H9 (cell line): ENCODE results near the gene TFIP11. TPM values are rescaled to one million over a fixed set of nuclear protein-coding genes. Genes with fewer than 3 reads are reported as not detected.

Experiments used
- DNase-seq: peaks from one replicate; pipeline ENCODE4 v3.0.0-alpha.2; 2017
- H2AFZ ChIP-seq: one replicate; pipeline ENCODE4 v1.6.1; 2013; ENCODE audit warnings: mild to moderate bottlenecking, low read length, control low read depth, moderate library complexity
- H2AK5ac ChIP-seq: 2 replicates; pipeline ENCODE4 v1.6.1; 2013; ENCODE audit warnings: low read length, control low read depth, mixed read lengths; ENCODE audit not compliant: insufficient read length
- H2BK120ac ChIP-seq: one replicate; pipeline ENCODE4 v1.6.1; 2013; ENCODE audit warnings: low read depth, mild to moderate bottlenecking, low read length, control low read depth, inconsistent platforms; ENCODE audit not compliant: poor library complexity, severe bottlenecking
- H2BK12ac ChIP-seq: 2 replicates; pipeline ENCODE4 v1.6.1; 2013; ENCODE audit warnings: low read length, control low read depth, mixed read lengths, low read depth; ENCODE audit not compliant: insufficient read length
- H2BK15ac ChIP-seq: 2 replicates; pipeline ENCODE4 v1.6.1; 2013; ENCODE audit warnings: low read depth, low read length, control low read depth
- H2BK20ac ChIP-seq: one replicate; pipeline ENCODE4 v1.6.1; 2013; ENCODE audit warnings: low read depth, mild to moderate bottlenecking, low read length, control low read depth, inconsistent platforms; ENCODE audit not compliant: poor library complexity, severe bottlenecking
- H2BK5ac ChIP-seq: 2 replicates; pipeline ENCODE4 v1.6.1; 2013; ENCODE audit warnings: low read length, control low read depth, mixed read lengths; ENCODE audit not compliant: insufficient read length
- H3K14ac ChIP-seq: 2 replicates; pipeline ENCODE4 v1.6.1; 2013; ENCODE audit warnings: low read length, control low read depth; ENCODE audit not compliant: insufficient read depth
- H3K18ac ChIP-seq: 2 replicates; pipeline ENCODE4 v1.6.1; 2013; ENCODE audit warnings: low read depth, mild to moderate bottlenecking, mixed read lengths, low read length, control low read depth; ENCODE audit not compliant: insufficient read length
- H3K23ac ChIP-seq: 2 replicates; pipeline ENCODE4 v1.6.1; 2013; ENCODE audit warnings: low read length, control low read depth, mixed read lengths, low read depth; ENCODE audit not compliant: insufficient read length
- H3K23me2 ChIP-seq: 2 replicates; pipeline ENCODE4 v1.6.1; 2013; ENCODE audit warnings: low read depth, mild to moderate bottlenecking, mixed read lengths, low read length, control low read depth; ENCODE audit not compliant: insufficient read length, poor library complexity, severe bottlenecking
- H3K27ac ChIP-seq: 2 replicates; pipeline ENCODE4 v1.5.1; 2013; ENCODE audit warnings: low read length, control low read depth, mixed read lengths, low read depth; ENCODE audit not compliant: insufficient read length
- H3K27me3 ChIP-seq: 2 replicates; pipeline ENCODE4 v1.6.1; 2013; ENCODE audit warnings: low read length, control low read depth, inconsistent platforms; ENCODE audit not compliant: insufficient read depth
- H3K4ac ChIP-seq: 2 replicates; pipeline ENCODE4 v1.6.1; 2013; ENCODE audit warnings: low read depth, mild to moderate bottlenecking, control low read depth, inconsistent platforms, low read length, moderate library complexity
- H3K4me1 ChIP-seq: 2 replicates; pipeline ENCODE4 v1.6.1; 2013; ENCODE audit warnings: low read length, control low read depth, inconsistent platforms; ENCODE audit not compliant: insufficient read depth
- H3K4me2 ChIP-seq: 2 replicates; pipeline ENCODE4 v1.6.1; 2013; ENCODE audit warnings: low read length, control low read depth, mixed read lengths; ENCODE audit not compliant: insufficient read length, insufficient read depth
- H3K56ac ChIP-seq: 2 replicates; pipeline ENCODE4 v1.6.1; 2013; ENCODE audit warnings: low read depth, mild to moderate bottlenecking, mixed read lengths, low read length, control low read depth; ENCODE audit not compliant: insufficient read length
- H3K79me1 ChIP-seq: 2 replicates; pipeline ENCODE4 v1.6.1; 2013; ENCODE audit warnings: low read depth, mild to moderate bottlenecking, moderate library complexity, low read length, control low read depth, inconsistent platforms; ENCODE audit not compliant: insufficient read depth, poor library complexity, severe bottlenecking
- H3K79me2 ChIP-seq: 2 replicates; pipeline ENCODE4 v1.6.1; 2013; ENCODE audit warnings: low read length, control low read depth, inconsistent platforms; ENCODE audit not compliant: insufficient read depth
- H3K9ac ChIP-seq: 2 replicates; pipeline ENCODE4 v1.6.1; 2013; ENCODE audit warnings: low read length, control low read depth, mixed read lengths; ENCODE audit not compliant: insufficient read length; ENCODE audit errors: extremely low read depth
- H3K9me3 ChIP-seq: one replicate; pipeline ENCODE4 v1.6.1; 2013; ENCODE audit warnings: low read depth, low read length, inconsistent platforms; ENCODE audit not compliant: control insufficient read depth
- H3T11ph ChIP-seq: one replicate; pipeline ENCODE4 v1.6.1; 2013; ENCODE audit warnings: mild to moderate bottlenecking, low read length, control low read depth, inconsistent platforms
- H4K20me1 ChIP-seq: one replicate; pipeline ENCODE4 v1.6.1; 2013; ENCODE audit not compliant: control insufficient read depth, insufficient read length, insufficient read depth
- H4K5ac ChIP-seq: 2 replicates; pipeline ENCODE4 v1.6.1; 2013; ENCODE audit warnings: low read depth, mild to moderate bottlenecking, mixed read lengths, low read length, control low read depth; ENCODE audit not compliant: insufficient read length
- H4K8ac ChIP-seq: replicated peaks from 2 replicates; pipeline ENCODE4 v1.6.1; 2013; ENCODE audit warnings: low read length, control low read depth, mixed read lengths, low read depth; ENCODE audit not compliant: insufficient read length
- H4K91ac ChIP-seq: 2 replicates; pipeline ENCODE4 v1.6.1; 2013; ENCODE audit warnings: low read depth, mild to moderate bottlenecking, moderate library complexity, mixed read lengths, low read length, control low read depth; ENCODE audit not compliant: insufficient read length
- H3K27ac Mint-ChIP-seq, 3 experiments: 2 replicates in 2 of 3; 3 replicates in 1 of 3; pipeline ENCODE4 v1.8.0; 2020 to 2021; ENCODE audit warnings: mixed read lengths in 3 of 3, mild to moderate bottlenecking in 1 of 3, moderate library complexity in 1 of 3
- H3K27me3 Mint-ChIP-seq: 2 replicates; pipeline ENCODE4 v1.8.0; 2021; ENCODE audit warnings: low read depth, mild to moderate bottlenecking, moderate library complexity, mixed read lengths
- H3K36me3 Mint-ChIP-seq, 3 experiments: 2 replicates in 2 of 3; 3 replicates in 1 of 3; pipeline ENCODE4 v1.8.0; 2020 to 2021; ENCODE audit warnings: low read depth in 3 of 3, mixed read lengths in 3 of 3; ENCODE audit not compliant: insufficient read depth in 1 of 3
- H3K4me1 Mint-ChIP-seq, 2 experiments: 2 replicates each; pipeline ENCODE4 v1.8.0; 2020; ENCODE audit warnings: mixed read lengths in 2 of 2
- H3K4me3 Mint-ChIP-seq, 2 experiments: 2 replicates in 1 of 2; 3 replicates in 1 of 2; pipeline ENCODE4 v1.8.0; 2020 to 2021; ENCODE audit warnings: mild to moderate bottlenecking in 2 of 2, mixed read lengths in 2 of 2, moderate library complexity in 1 of 2
- H3K9me3 Mint-ChIP-seq, 2 experiments: 2 replicates in 1 of 2; 3 replicates in 1 of 2; pipeline ENCODE4 v1.8.0; 2020; ENCODE audit warnings: mild to moderate bottlenecking in 2 of 2, mixed read lengths in 2 of 2, moderate library complexity in 1 of 2
- WGBS: extraction: QIAGEN DNeasy Blood & Tissue Kit; methylation state at CpG from one replicate; pipeline ENCODE4 v1.1.7; 2013; ENCODE audit warnings: missing lambda C conversion rate, low lambda C conversion rate, mixed read lengths; ENCODE audit not compliant: insufficient read length; ENCODE audit errors: extremely low coverage; 5-methylcytosine and 5-hydroxymethylcytosine counted together
- total RNA-seq: library from RNA; stranded (reverse); gene quantifications from 2 replicates; pipeline ENCODE4 v1.2.1, GENCODE V29; 2021
- TF ChIP-seq, protein P1 (sequence below): fragments of 200-600 bp; sonication (generic); conservative IDR thresholded peaks from 3 replicates; pipeline ENCODE4 v1.8.0; 2021; ENCODE audit warnings: antibody characterized with exemption, mild to moderate bottlenecking

Gene TFIP11
- total RNA-seq, 1 experiment from 2014 or later, result 36.4 TPM

GRCh38 chr22:26470807-26471206 is 41.5 kb downstream of the TFIP11 start:
- TF ChIP-seq, protein P1, sequence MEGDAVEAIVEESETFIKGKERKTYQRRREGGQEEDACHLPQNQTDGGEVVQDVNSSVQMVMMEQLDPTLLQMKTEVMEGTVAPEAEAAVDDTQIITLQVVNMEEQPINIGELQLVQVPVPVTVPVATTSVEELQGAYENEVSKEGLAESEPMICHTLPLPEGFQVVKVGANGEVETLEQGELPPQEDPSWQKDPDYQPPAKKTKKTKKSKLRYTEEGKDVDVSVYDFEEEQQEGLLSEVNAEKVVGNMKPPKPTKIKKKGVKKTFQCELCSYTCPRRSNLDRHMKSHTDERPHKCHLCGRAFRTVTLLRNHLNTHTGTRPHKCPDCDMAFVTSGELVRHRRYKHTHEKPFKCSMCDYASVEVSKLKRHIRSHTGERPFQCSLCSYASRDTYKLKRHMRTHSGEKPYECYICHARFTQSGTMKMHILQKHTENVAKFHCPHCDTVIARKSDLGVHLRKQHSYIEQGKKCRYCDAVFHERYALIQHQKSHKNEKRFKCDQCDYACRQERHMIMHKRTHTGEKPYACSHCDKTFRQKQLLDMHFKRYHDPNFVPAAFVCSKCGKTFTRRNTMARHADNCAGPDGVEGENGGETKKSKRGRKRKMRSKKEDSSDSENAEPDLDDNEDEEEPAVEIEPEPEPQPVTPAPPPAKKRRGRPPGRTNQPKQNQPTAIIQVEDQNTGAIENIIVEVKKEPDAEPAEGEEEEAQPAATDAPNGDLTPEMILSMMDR, result no peak
- no peak overlapping the region for H3K56ac ChIP-seq
- peak overlapping the region in 1 of 3 experiments; percentile 16; a peak in 1 of 7 replicates for H3K27ac Mint-ChIP-seq
- no peaks in the 10 kb centered on the region for H3K79me1 ChIP-seq
- no peak overlapping the region for H4K8ac ChIP-seq
- H2BK5ac ChIP-seq, result no peak overlapping the region
- no peak overlapping the region for H4K91ac ChIP-seq
- H2AFZ ChIP-seq, result no peak overlapping the region
- no peak overlapping the region for H3K27ac ChIP-seq
- no peaks in the 10 kb centered on the region for H3K4me1 Mint-ChIP-seq
- no peak overlapping the region for H2BK15ac ChIP-seq
- H3K18ac ChIP-seq, result no peak overlapping the region
- H3K4me1 ChIP-seq, result no peaks in the 10 kb centered on the region
- H3K14ac ChIP-seq, result no peak overlapping the region
- no peak overlapping the region for H3T11ph ChIP-seq
- H4K20me1 ChIP-seq, result no peaks in the 10 kb centered on the region
- no peak overlapping the region for H3K4me3 Mint-ChIP-seq
- no peaks in the 10 kb centered on the region for H3K27me3 ChIP-seq
- H3K4me2 ChIP-seq, result no peak overlapping the region
- no peak overlapping the region for H2BK12ac ChIP-seq
- H3K27me3 Mint-ChIP-seq, result peaks cover 2% of the 10 kb centered on the region; the same call in 1 of the 2 replicates
- H3K9me3 Mint-ChIP-seq, result no peaks in the 10 kb centered on the region
- no peaks in the 10 kb centered on the region for H3K79me2 ChIP-seq
- peaks cover 37 to 84% (median 78%) of the 10 kb centered on the region in 3 experiments; a peak in 6 of 7 replicates for H3K36me3 Mint-ChIP-seq
- H4K5ac ChIP-seq, result no peak overlapping the region
- H3K23me2 ChIP-seq, result no peaks in the 10 kb centered on the region
- no peak overlapping the region for H2AK5ac ChIP-seq
- no CpG with 5 or more reads among the region's 2 CpGs for WGBS
- no peak overlapping the region for H3K4ac ChIP-seq
- DNase-seq, result no peak
- no peak overlapping the region for H2BK20ac ChIP-seq
- H3K9me3 ChIP-seq, result no peaks in the 10 kb centered on the region
- H3K9ac ChIP-seq, result no peak overlapping the region
- no peak overlapping the region for H3K23ac ChIP-seq
- no peak overlapping the region for H2BK120ac ChIP-seq
